ENCODE results near the gene MTMR8.

Gene MTMR8

GRCh38 chrX:64313624-64314023 lies 81.6 kb downstream of the MTMR8 start:
- DNase-seq (ENCODE audit: low read depth in 2 of 2) = no peak

DNA sequence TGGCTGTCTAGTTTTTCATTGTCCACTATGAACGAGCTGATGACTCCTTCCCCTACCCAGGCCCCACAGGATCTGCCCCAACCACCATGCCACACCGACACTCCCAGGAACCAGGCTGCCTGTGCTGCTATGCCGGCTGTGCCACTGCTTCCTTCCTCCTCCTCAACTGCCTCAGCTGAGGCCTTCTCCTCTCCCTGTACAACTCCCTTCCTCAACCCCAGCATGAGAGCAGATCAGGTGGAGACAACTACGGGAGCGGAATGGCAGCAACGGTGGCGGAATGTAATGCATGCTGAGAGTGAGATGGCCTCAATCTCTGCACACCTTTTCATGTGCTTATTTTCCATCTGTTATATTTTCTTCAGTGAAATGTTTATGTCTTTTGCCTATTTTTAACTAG lies 88.5 kb downstream of the MTMR8 start:
- no peak for DNase-seq (ENCODE audit: low read depth in 2 of 2)

GRCh38 chrX:64291123-64291522 lies 104.1 kb downstream of the MTMR8 start:
- DNase-seq (ENCODE audit: low read depth in 2 of 2) = no peak

DNA sequence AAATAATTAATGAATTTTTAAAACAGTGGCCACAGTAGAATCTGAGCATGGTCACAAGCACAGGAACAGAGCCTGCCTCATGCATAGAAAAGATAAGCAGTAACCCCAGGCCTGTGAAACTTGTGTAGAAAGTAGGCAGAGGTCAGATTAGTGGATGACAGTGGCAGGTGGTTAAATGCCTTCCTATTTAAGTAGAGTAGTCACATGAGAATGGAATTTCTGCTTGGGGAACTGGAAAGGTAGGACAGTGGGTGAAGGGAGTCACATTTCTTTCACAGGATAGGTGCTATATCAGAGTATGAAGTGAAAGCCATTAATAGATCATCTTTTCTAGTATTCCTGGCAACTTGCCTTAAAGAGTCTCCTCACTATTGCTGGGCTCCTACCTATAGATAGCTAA lies 130.0 kb downstream of the MTMR8 start:
- no peak for DNase-seq (ENCODE audit: low read depth in 2 of 2)

- DNase-seq (ENCODE audit: low read depth in 2 of 2) = no peak
Measured at GRCh38 chrX:64230123-64230970, 164.9 kb downstream of the MTMR8 start, which contains the start of gene ASB12. Gene ASB12 (minus strand): TSS chrX:64230607. CDS start chrX:64225650, 4,957 bp downstream.

GRCh38 chrX:64229154-64229553 lies 166.1 kb downstream of the MTMR8 start:
- no peak for DNase-seq (ENCODE audit: low read depth in 2 of 2)

Measured in stimulated activated CD8-positive, alpha-beta memory T cell treated with anti-CD3 and anti-CD28 coated beads, Interleukin-7, amount 100 ng/mL, for 1 hour (primary cell).